Vagina (tissue), 2 donors: ENCODE measurements around the gene SLC29A1. TPM values are rescaled to one million over a fixed set of nuclear protein-coding genes. Genes with fewer than 3 reads are reported as not detected.

Experiments used
- DNase-seq, 2 donors: peaks; one replicate each; pipeline ENCODE4 v3.0.0-alpha.2; 2017; ENCODE audit errors: extremely low spot score in 2 of 2
- H3K27ac ChIP-seq: fragments of 200-600 bp; sonication (generic); one replicate; pipeline ENCODE4 v1.5.1; 2019
- H3K27me3 ChIP-seq: fragments of 200-600 bp; sonication (generic); one replicate; pipeline ENCODE4 v1.5.1; 2019
- H3K36me3 ChIP-seq, 2 donors: fragments of 200-600 bp; sonication (generic); one replicate each; pipeline ENCODE4 v1.5.1; 2017 to 2019
- H3K4me1 ChIP-seq: fragments of 200-600 bp; sonication (generic); one replicate; pipeline ENCODE4 v1.5.1; 2019
- H3K4me3 ChIP-seq, 2 donors: fragments of 200-600 bp; sonication (generic); 1 replicate in 1 of 2; 2 replicates in 1 of 2; pipeline ENCODE4 v1.5.1; 2016 to 2019
- H3K9me3 ChIP-seq: fragments of 200-600 bp; sonication (generic); one replicate; pipeline ENCODE4 v1.5.1; 2019
- CTCF ChIP-seq, 3 experiments: fragments of 450-650 bp in 2 of 3; fragments of 200-600 bp in 1 of 3; sonication (generic) in 1 of 3; IDR thresholded peaks; one replicate each; pipeline ENCODE4 v1.5.1; 2017 to 2019; ENCODE audit warnings: antibody characterized with exemption in 3 of 3, mild to moderate bottlenecking in 2 of 3, moderate library complexity in 2 of 3
- POLR2A ChIP-seq, 2 donors: fragments of 450-650 bp; IDR thresholded peaks; one replicate each; pipeline ENCODE4 v1.6.1; 2017; ENCODE audit warnings: antibody characterized with exemption in 2 of 2, mild to moderate bottlenecking in 2 of 2, moderate library complexity in 2 of 2
- POLR2AphosphoS5 ChIP-seq, 2 donors: sonication (generic); formaldehyde crosslinking; IDR thresholded peaks; one replicate each; pipeline ENCODE4 v1.9.0; 2017; ENCODE audit warnings: antibody characterized with exemption in 2 of 2, mild to moderate bottlenecking in 2 of 2, low read depth in 1 of 2; ENCODE audit not compliant: insufficient read depth in 1 of 2
- intact Hi-C: fragments of 100-400 bp; cut with DNase I; formaldehyde crosslinking; loops from one replicate; pipeline ENCODE4 v1.15.1; 2023
- total RNA-seq: library from RNA; depleted of rRNA; stranded (reverse); fragments of >200 nt; gene quantifications from one replicate; pipeline ENCODE4 v1.2.3, GENCODE V29; 2016

The SLC29A1 gene
- total RNA-seq, 1 donor from 2014 or later, result 51.1 TPM

DNA sequence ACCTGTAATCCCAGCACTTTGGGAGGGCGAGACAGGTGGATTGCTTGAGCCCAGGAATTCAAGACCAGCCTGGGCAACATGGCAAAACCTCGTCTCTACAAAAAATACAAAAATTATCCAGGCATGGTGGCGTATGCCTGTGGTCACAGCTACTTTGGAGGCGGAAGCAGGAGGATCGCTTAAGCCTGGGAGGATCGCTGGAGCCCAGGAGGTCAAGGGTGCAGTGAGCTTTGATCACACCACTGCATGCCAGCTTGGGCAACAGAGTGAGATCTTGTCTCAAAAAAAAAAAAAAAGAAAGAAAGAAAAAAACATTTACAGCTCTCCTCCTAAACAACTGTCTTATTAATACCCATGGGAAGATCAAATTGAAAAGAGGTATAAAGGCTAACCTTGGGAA is 15.4 kb upstream of the SLC29A1 start:
- Histone ChIP-seq H3K36me3 (no peaks in the 10 kb centered on the region), H3K9me3 (no peaks in the 10 kb centered on the region), H3K4me1 (peaks cover under 1% of the 10 kb centered on the region), H3K4me3 (no peak overlapping the region), H3K27ac (no peak overlapping the region), H3K27me3 (no peaks in the 10 kb centered on the region)
- intact Hi-C loops, result no loop called here
- no peak for TF ChIP-seq CTCF (IDR thresholded peaks at IDR 0.05)
- TF ChIP-seq POLR2AphosphoS5 (IDR thresholded peaks at IDR 0.05; ENCODE audit: insufficient read depth in 1 of 2, low read depth in 1 of 2), result no peak
- TF ChIP-seq POLR2A (IDR thresholded peaks at IDR 0.05), result no peak
- DNase-seq, result no peak

GRCh38 chr6:44211284-44211683 is 12.1 kb upstream of the SLC29A1 start:
- Histone ChIP-seq H3K4me3 (no peak overlapping the region), H3K36me3 (no peaks in the 10 kb centered on the region), H3K4me1 (no peaks in the 10 kb centered on the region), H3K9me3 (no peaks in the 10 kb centered on the region), H3K27ac (no peak overlapping the region), H3K27me3 (no peaks in the 10 kb centered on the region)
- intact Hi-C loops, result no loop called here
- no peak for DNase-seq
- TF ChIP-seq CTCF (IDR thresholded peaks at IDR 0.05) (no peak), POLR2AphosphoS5 (IDR thresholded peaks at IDR 0.05; ENCODE audit: insufficient read depth in 1 of 2, low read depth in 1 of 2) (no peak), POLR2A (IDR thresholded peaks at IDR 0.05) (no peak)

DNA sequence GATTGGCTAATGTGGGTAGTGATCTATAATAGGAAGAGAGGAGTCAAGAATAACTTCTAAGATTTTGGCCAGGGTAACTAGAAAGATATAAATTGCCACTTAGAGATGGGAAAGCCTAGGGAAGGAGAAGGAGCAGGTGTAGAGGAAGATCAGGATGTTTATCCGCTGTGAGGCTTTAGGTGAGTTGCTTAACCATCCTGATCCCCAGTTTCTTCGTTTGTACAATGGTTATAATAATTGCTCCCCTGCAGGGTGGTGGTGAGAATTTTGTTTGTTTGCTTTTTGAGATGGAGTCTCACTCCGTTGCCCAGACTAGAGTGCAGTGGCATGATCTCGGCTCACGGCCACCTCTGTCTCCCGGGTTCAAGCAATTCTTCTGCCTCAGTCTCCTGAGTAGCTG is 9.1 kb upstream of the SLC29A1 start:
- intact Hi-C loops, result no loop called here
- no peaks in the 10 kb centered on the region for H3K27me3 ChIP-seq
- no peaks in the 10 kb centered on the region for H3K36me3 ChIP-seq
- no peak for DNase-seq
- no peaks in the 10 kb centered on the region for H3K9me3 ChIP-seq
- no peak overlapping the region for H3K27ac ChIP-seq
- no peak overlapping the region for H3K4me3 ChIP-seq
- H3K4me1 ChIP-seq, result peaks cover 26% of the 10 kb centered on the region
- TF ChIP-seq POLR2A (IDR thresholded peaks at IDR 0.05), result no peak

GRCh38 chr6:44216677-44217331 is 6.6 kb upstream of the SLC29A1 start, which contains the start of gene MYMX:
Gene MYMX, plus strand, starts transcription at chr6:44216926. Its CDS starts 546 bp downstream, at chr6:44217472.
- H3K4me1 ChIP-seq, result peaks cover 50% of the 10 kb centered on the region
- H3K4me3 ChIP-seq, result no peak within 1 kb of the TSS
- no peak for DNase-seq
- TF ChIP-seq POLR2A (IDR thresholded peaks at IDR 0.05) (no peak), CTCF (IDR thresholded peaks at IDR 0.05) (no peak), POLR2AphosphoS5 (IDR thresholded peaks at IDR 0.05; ENCODE audit: insufficient read depth in 1 of 2, low read depth in 1 of 2) (no peak)
- peak within 1 kb of the TSS; percentile 27 for H3K27ac ChIP-seq
- intact Hi-C loops, result no loop called here
- H3K27me3 ChIP-seq, result no peaks in the 10 kb centered on the region
- H3K36me3 ChIP-seq, result no peaks in the 10 kb centered on the region
- H3K9me3 ChIP-seq, result no peaks in the 10 kb centered on the region

DNA sequence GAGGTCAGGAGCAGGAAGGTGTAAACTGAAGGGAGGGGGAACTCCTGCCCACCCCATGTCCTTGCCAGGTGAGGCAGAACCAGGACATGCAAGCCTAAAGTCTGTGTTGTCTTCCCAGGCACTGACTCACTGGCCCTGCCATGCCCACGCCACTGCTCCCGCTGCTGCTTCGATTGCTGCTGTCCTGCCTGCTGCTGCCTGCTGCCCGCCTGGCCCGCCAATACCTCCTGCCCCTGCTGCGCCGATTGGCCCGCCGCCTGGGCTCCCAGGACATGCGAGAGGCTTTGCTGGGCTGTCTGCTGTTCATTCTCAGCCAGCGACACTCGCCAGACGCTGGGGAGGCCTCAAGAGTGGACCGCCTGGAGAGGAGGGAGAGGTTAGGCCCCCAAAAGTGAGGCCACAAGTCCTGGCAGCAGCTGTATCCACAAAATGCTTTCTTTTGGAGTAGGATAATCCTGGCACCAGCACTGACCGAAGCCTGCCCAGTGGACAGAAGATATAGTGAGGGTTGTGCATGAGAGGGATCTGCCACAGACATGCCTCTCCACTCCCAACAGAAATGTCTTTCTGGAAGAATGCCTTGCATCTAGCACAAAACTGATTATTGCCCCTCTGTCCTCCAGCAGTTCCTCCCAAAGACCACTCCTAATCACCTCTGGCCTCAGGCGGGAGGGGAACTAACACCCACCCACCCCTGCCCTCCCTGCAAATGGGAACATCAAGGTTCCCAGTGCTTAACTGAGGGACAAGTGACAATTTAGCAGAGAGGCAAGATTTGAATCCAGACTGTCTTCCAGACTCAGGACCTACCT is 5.9 kb upstream of the SLC29A1 start:
- Histone ChIP-seq H3K27ac (peak overlapping the region; percentile 27), H3K27me3 (no peaks in the 10 kb centered on the region), H3K9me3 (no peaks in the 10 kb centered on the region), H3K4me3 (no peak overlapping the region), H3K36me3 (no peaks in the 10 kb centered on the region), H3K4me1 (peaks cover 57% of the 10 kb centered on the region)
- peak in 1 of 2 donors; percentile 87 for DNase-seq
- intact Hi-C loops, result no loop called here
- TF ChIP-seq CTCF (IDR thresholded peaks at IDR 0.05) (no peak), POLR2AphosphoS5 (IDR thresholded peaks at IDR 0.05; ENCODE audit: insufficient read depth in 1 of 2, low read depth in 1 of 2) (no peak), POLR2A (IDR thresholded peaks at IDR 0.05) (no peak)
